Measurements from ENCODE around the gene XYLB.

GRCh38 chr3:38335263-38335662 is 11.3 kb upstream of the XYLB start:
- TF ChIP-seq CTCF (IDR thresholded peaks at IDR 0.05) (no peak), TCF7L2 (IDR thresholded peaks at IDR 0.05; ENCODE audit: low read depth, low read length) (no peak), SIN3A (IDR thresholded peaks at IDR 0.05; ENCODE audit: borderline replicate concordance, insufficient read depth, low read depth, low read length) (no peak)

All from Panc1 (cell line).